Endodermal cell (in vitro differentiated cells): ENCODE data around the gene PPP4R1. TPM values are rescaled to one million over a fixed set of nuclear protein-coding genes. Genes with fewer than 3 reads are reported as not detected.

Experiments used
- DNase-seq: peaks from one replicate; pipeline ENCODE4 v3.0.0-alpha.2; 2017
- H3K27ac ChIP-seq: 2 replicates; pipeline ENCODE4 v1.5.1; 2013; ENCODE audit warnings: mild to moderate bottlenecking, low read depth, low read length, moderate library complexity
- H3K27me3 ChIP-seq: 2 replicates; pipeline ENCODE4 v1.6.1; 2013; ENCODE audit warnings: mild to moderate bottlenecking, low read length, moderate library complexity; ENCODE audit not compliant: insufficient read depth, control insufficient read depth, poor library complexity, severe bottlenecking
- H3K36me3 ChIP-seq: 2 replicates; pipeline ENCODE4 v1.7.0; 2013; ENCODE audit warnings: mild to moderate bottlenecking, low read length, moderate library complexity; ENCODE audit not compliant: control insufficient read depth, insufficient read depth
- H3K4me1 ChIP-seq: one replicate; pipeline ENCODE4 v1.7.0; 2013; ENCODE audit warnings: low read length; ENCODE audit not compliant: control insufficient read depth, insufficient read depth
- H3K4me3 ChIP-seq: 2 replicates; pipeline ENCODE4 v1.5.1; 2013; ENCODE audit warnings: mild to moderate bottlenecking, low read length, moderate library complexity
- H3K9ac ChIP-seq: 2 replicates; pipeline ENCODE4 v1.6.1; 2013; ENCODE audit warnings: mild to moderate bottlenecking, low read length, moderate library complexity; ENCODE audit not compliant: poor library complexity, severe bottlenecking; ENCODE audit errors: extremely low read depth
- H3K9me3 ChIP-seq: 2 replicates; pipeline ENCODE4 v1.6.1; 2013; ENCODE audit warnings: mild to moderate bottlenecking, low read length, moderate library complexity; ENCODE audit not compliant: control insufficient read depth
- H3K27ac Mint-ChIP-seq: 2 replicates; pipeline ENCODE4 v1.8.0; 2020; ENCODE audit warnings: mixed read lengths
- H3K27me3 Mint-ChIP-seq: 2 replicates; pipeline ENCODE4 v1.8.0; 2021; ENCODE audit warnings: mild to moderate bottlenecking, mixed read lengths; ENCODE audit not compliant: insufficient read depth
- H3K36me3 Mint-ChIP-seq: 2 replicates; pipeline ENCODE4 v1.8.0; 2020; ENCODE audit warnings: low read depth, mixed read lengths
- H3K4me1 Mint-ChIP-seq: 2 replicates; pipeline ENCODE4 v1.8.0; 2020; ENCODE audit warnings: mixed read lengths
- H3K4me3 Mint-ChIP-seq: 2 replicates; pipeline ENCODE4 v1.8.0; 2020; ENCODE audit warnings: mild to moderate bottlenecking, moderate library complexity, mixed read lengths
- H3K9me3 Mint-ChIP-seq: 2 replicates; pipeline ENCODE4 v1.8.0; 2020; ENCODE audit warnings: mild to moderate bottlenecking, mixed read lengths
- CTCF ChIP-seq: fragments of 200-600 bp; sonication (generic); conservative IDR thresholded peaks from 2 replicates; pipeline ENCODE4 v1.5.0; 2021; ENCODE audit warnings: antibody characterized with exemption, mild to moderate bottlenecking
- WGBS, 2 experiments: methylation state at CpG; one replicate each; pipeline versions ENCODE4 v1.1.5 to v1.1.7; 2013; ENCODE audit warnings: missing lambda C conversion rate in 2 of 2, mixed read lengths in 1 of 2; ENCODE audit not compliant: insufficient coverage in 1 of 2, insufficient read length in 1 of 2; 5-methylcytosine and 5-hydroxymethylcytosine counted together
- total RNA-seq, 2 donors: library from RNA; stranded (reverse); fragmentation: NEBNext Ultra II Directional in 1 of 2; extraction: Animal tissue kit (Norgen Biotek cat#: 25700) in 1 of 2; gene quantifications; 2 replicates in 1 of 2; 3 replicates in 1 of 2; pipeline ENCODE4 v1.2.1, GENCODE V29; 2021

The PPP4R1 gene
- total RNA-seq, 2 donors from 2014 or later, result 85.8 to 116 TPM

GRCh38 chr18:9526458-9526857, 87.9 kb downstream of the PPP4R1 start:
- Histone ChIP-seq H3K27me3 (no peaks in the 10 kb centered on the region), H3K36me3 (peaks cover 74% of the 10 kb centered on the region), H3K27ac (no peak overlapping the region), H3K4me1 (peaks cover 2% of the 10 kb centered on the region), H3K4me3 (peak overlapping the region; percentile 22), H3K9ac (no peak overlapping the region), H3K9me3 (peaks cover 36% of the 10 kb centered on the region)
- H3K36me3 Mint-ChIP-seq, result peaks cover 82% of the 10 kb centered on the region
- H3K27ac Mint-ChIP-seq, result no peak overlapping the region
- no peak for DNase-seq
- no peaks in the 10 kb centered on the region for H3K4me1 Mint-ChIP-seq
- no peak for TF ChIP-seq CTCF
- no peak overlapping the region for H3K4me3 Mint-ChIP-seq
- peaks cover 27% of the 10 kb centered on the region for H3K9me3 Mint-ChIP-seq
- H3K27me3 Mint-ChIP-seq, result no peaks in the 10 kb centered on the region

- peaks cover 26% of the 10 kb centered on the region for H3K9me3 ChIP-seq
- H3K9ac ChIP-seq, result no peak overlapping the region
- peaks cover 58% of the 10 kb centered on the region for H3K36me3 ChIP-seq
- H3K4me1 ChIP-seq, result peaks cover 2% of the 10 kb centered on the region
- no peak overlapping the region for H3K4me3 ChIP-seq
- peaks cover 17% of the 10 kb centered on the region for H3K9me3 Mint-ChIP-seq
- no peak for DNase-seq
- WGBS, 2 experiments, result 96 to 100% methylated on average over 5 to 6 of the region's 6 CpGs
- no peaks in the 10 kb centered on the region for H3K4me1 Mint-ChIP-seq
- H3K36me3 Mint-ChIP-seq, result peaks cover 66% of the 10 kb centered on the region
- no peaks in the 10 kb centered on the region for H3K27me3 Mint-ChIP-seq
- no peak overlapping the region for H3K27ac ChIP-seq
- H3K4me3 Mint-ChIP-seq, result no peak overlapping the region
- no peaks in the 10 kb centered on the region for H3K27me3 ChIP-seq
- H3K27ac Mint-ChIP-seq, result no peak overlapping the region
- TF ChIP-seq CTCF, result no peak
These were observed 91.4 kb downstream of the PPP4R1 start for GRCh38 chr18:9522952-9523351.

- 87 to 94% methylated on average over 7 of the region's 7 CpGs for WGBS, 2 experiments
- H3K27ac Mint-ChIP-seq, result no peak overlapping the region
- no peak overlapping the region for H3K27ac ChIP-seq
These were observed 92.6 kb downstream of the PPP4R1 start for GRCh38 chr18:9521770-9522169.

More at GRCh38 chr18:9521770-9522169, 92.6 kb downstream of the PPP4R1 start:
- H3K4me1 ChIP-seq, result peaks cover 2% of the 10 kb centered on the region
- H3K9ac ChIP-seq, result no peak overlapping the region
- Mint-ChIP-seq H3K36me3 (peaks cover 64% of the 10 kb centered on the region), H3K9me3 (peaks cover 5% of the 10 kb centered on the region), H3K4me1 (no peaks in the 10 kb centered on the region), H3K4me3 (no peak overlapping the region), H3K27me3 (no peaks in the 10 kb centered on the region)
- no peaks in the 10 kb centered on the region for H3K27me3 ChIP-seq
- H3K36me3 ChIP-seq, result peaks cover 56% of the 10 kb centered on the region
- TF ChIP-seq CTCF, result no peak
- H3K9me3 ChIP-seq, result peaks cover 14% of the 10 kb centered on the region
- no peak overlapping the region for H3K4me3 ChIP-seq
- DNase-seq, result no peak
